ENCODE results near the gene HSH2D.

The HSH2D gene

GRCh38 chr19:16180611-16181010 lies 37.1 kb downstream of the HSH2D start:
- H3K4me1 ChIP-seq (ENCODE audit: control insufficient read depth in 2 of 2, insufficient read depth in 1 of 2, low read depth in 1 of 2, low read length in 2 of 2), result no peaks in the 10 kb centered on the region
- H3K27me3 ChIP-seq (ENCODE audit: control insufficient read depth in 3 of 3, insufficient read depth in 3 of 3, low read depth in 1 of 3, low read length in 3 of 3), result no peaks in the 10 kb centered on the region
- no CpG with 5 or more reads among the region's 4 CpGs for WGBS, 2 donors (ENCODE audit: extremely low coverage in 2 of 2, insufficient read length in 2 of 2, insufficient replicate concordance in 1 of 2)
- H3K36me3 ChIP-seq (replicated peaks in 1 of 2; ENCODE audit: control insufficient read depth in 2 of 2, insufficient read depth in 2 of 2, low read length in 2 of 2), result no peaks in the 10 kb centered on the region
- no peak overlapping the region for H4K91ac ChIP-seq (ENCODE audit: low read depth, low read length, poor library complexity)
- H3K79me1 ChIP-seq (ENCODE audit: low read depth, low read length), result no peaks in the 10 kb centered on the region
- H3K23ac ChIP-seq (ENCODE audit: low read depth, low read length, poor library complexity), result no peak overlapping the region
- no peak overlapping the region for H2AK5ac ChIP-seq (ENCODE audit: low read depth, low read length)
- H3K4me2 ChIP-seq (ENCODE audit: insufficient read depth, low read length, poor library complexity, severe bottlenecking), result no peak overlapping the region
- no peak overlapping the region for H3K4ac ChIP-seq (ENCODE audit: low read length)
- H2BK15ac ChIP-seq (ENCODE audit: low read length), result no peak overlapping the region
- H3K27ac ChIP-seq (replicated peaks; ENCODE audit: low read length), result no peak overlapping the region
- no peaks in the 10 kb centered on the region for H3K9me3 ChIP-seq (replicated peaks in 1 of 2; ENCODE audit: control insufficient read depth in 2 of 2, insufficient read depth in 1 of 2, low read depth in 1 of 2, low read length in 2 of 2)
- DNase-seq (ENCODE audit: low spot score), result no peak
- H3K14ac ChIP-seq (ENCODE audit: low read length), result no peak overlapping the region
- no peak overlapping the region for H4K8ac ChIP-seq (ENCODE audit: low read depth, low read length)
- no peak overlapping the region for H3K4me3 ChIP-seq (ENCODE audit: low read length in 2 of 2)
- H2AFZ ChIP-seq (ENCODE audit: low read length), result no peak overlapping the region
- H2BK120ac ChIP-seq (ENCODE audit: low read depth, low read length), result no peak overlapping the region
- no peak overlapping the region for H3K18ac ChIP-seq (ENCODE audit: low read length)
- no peak overlapping the region for H3K9ac ChIP-seq (ENCODE audit: low read depth, low read length, poor library complexity)
- H2BK12ac ChIP-seq (ENCODE audit: low read length), result no peak overlapping the region
- H2BK5ac ChIP-seq (ENCODE audit: low read length), result no peak overlapping the region

- H2AFZ ChIP-seq (ENCODE audit: low read length), result peak overlapping the region; percentile 84
- no peak overlapping the region for H2BK15ac ChIP-seq (ENCODE audit: low read length)
- WGBS, 2 donors (ENCODE audit: extremely low coverage in 2 of 2, insufficient read length in 2 of 2, insufficient replicate concordance in 1 of 2), result no CpG with 5 or more reads among the region's 18 CpGs
- peaks cover 16 to 30% of the 10 kb centered on the region in 2 donors for H3K36me3 ChIP-seq (replicated peaks in 1 of 2; ENCODE audit: control insufficient read depth in 2 of 2, insufficient read depth in 2 of 2, low read length in 2 of 2)
- no peak overlapping the region for H3K27ac ChIP-seq (replicated peaks; ENCODE audit: low read length)
- peak overlapping the region; percentile 52 for H4K8ac ChIP-seq (ENCODE audit: low read depth, low read length)
- peak overlapping the region; percentile 58 for H3K4me2 ChIP-seq (ENCODE audit: insufficient read depth, low read length, poor library complexity, severe bottlenecking)
- peak overlapping the region; percentile 56 to 70 for H3K4me3 ChIP-seq (ENCODE audit: low read length in 2 of 2)
- H3K18ac ChIP-seq (ENCODE audit: low read length), result no peak overlapping the region
- H3K79me1 ChIP-seq (ENCODE audit: low read depth, low read length), result peaks cover 6% of the 10 kb centered on the region
- H3K23ac ChIP-seq (ENCODE audit: low read depth, low read length, poor library complexity), result no peak overlapping the region
- H2BK120ac ChIP-seq (ENCODE audit: low read depth, low read length), result no peak overlapping the region
- DNase-seq (ENCODE audit: low spot score), result no peak
- H2BK12ac ChIP-seq (ENCODE audit: low read length), result no peak overlapping the region
- H2BK5ac ChIP-seq (ENCODE audit: low read length), result no peak overlapping the region
- no peak overlapping the region for H3K4ac ChIP-seq (ENCODE audit: low read length)
- no peak overlapping the region for H3K9ac ChIP-seq (ENCODE audit: low read depth, low read length, poor library complexity)
- no peak overlapping the region for H3K14ac ChIP-seq (ENCODE audit: low read length)
- no peaks in the 10 kb centered on the region for H3K4me1 ChIP-seq (ENCODE audit: control insufficient read depth in 2 of 2, insufficient read depth in 1 of 2, low read depth in 1 of 2, low read length in 2 of 2)
- H3K9me3 ChIP-seq (replicated peaks in 1 of 2; ENCODE audit: control insufficient read depth in 2 of 2, insufficient read depth in 1 of 2, low read depth in 1 of 2, low read length in 2 of 2), result no peaks in the 10 kb centered on the region
- no peak overlapping the region for H4K91ac ChIP-seq (ENCODE audit: low read depth, low read length, poor library complexity)
- no peaks in the 10 kb centered on the region for H3K27me3 ChIP-seq (ENCODE audit: control insufficient read depth in 3 of 3, insufficient read depth in 3 of 3, low read depth in 1 of 3, low read length in 3 of 3)
- H2AK5ac ChIP-seq (ENCODE audit: low read depth, low read length), result no peak overlapping the region
Measured at GRCh38 chr19:16184665-16185122, 41.2 kb downstream of the HSH2D start.

GRCh38 chr19:16185123-16185767 lies 41.8 kb downstream of the HSH2D start, which contains the start of gene FAM32A:
TSS of gene FAM32A (plus strand) at chr19:16185410. CDS start at chr19:16185443, 33 bp downstream.
- Histone ChIP-seq H3K9ac (ENCODE audit: low read depth, low read length, poor library complexity) (peak within 1 kb of the TSS; percentile 34), H3K4me1 (ENCODE audit: control insufficient read depth in 2 of 2, insufficient read depth in 1 of 2, low read depth in 1 of 2, low read length in 2 of 2) (no peaks in the 10 kb centered on the region), H3K9me3 (replicated peaks in 1 of 2; ENCODE audit: control insufficient read depth in 2 of 2, insufficient read depth in 1 of 2, low read depth in 1 of 2, low read length in 2 of 2) (peaks cover 0 to 2% of the 10 kb centered on the region in 2 donors), H2BK120ac (ENCODE audit: low read depth, low read length) (no peak within 1 kb of the TSS), H2AFZ (ENCODE audit: low read length) (peak within 1 kb of the TSS; percentile 84), H4K8ac (ENCODE audit: low read depth, low read length) (peak within 1 kb of the TSS; percentile 52), H3K27ac (replicated peaks; ENCODE audit: low read length) (peak within 1 kb of the TSS; percentile 43), H3K36me3 (replicated peaks in 1 of 2; ENCODE audit: control insufficient read depth in 2 of 2, insufficient read depth in 2 of 2, low read length in 2 of 2) (peaks cover 21 to 36% of the 10 kb centered on the region in 2 donors), H3K23ac (ENCODE audit: low read depth, low read length, poor library complexity) (no peak within 1 kb of the TSS), H3K18ac (ENCODE audit: low read length) (peak within 1 kb of the TSS; percentile 17), H2BK5ac (ENCODE audit: low read length) (no peak within 1 kb of the TSS), H2AK5ac (ENCODE audit: low read depth, low read length) (peak within 1 kb of the TSS; percentile 6), H3K14ac (ENCODE audit: low read length) (no peak within 1 kb of the TSS), H3K4me2 (ENCODE audit: insufficient read depth, low read length, poor library complexity, severe bottlenecking) (peak within 1 kb of the TSS; percentile 65), H2BK12ac (ENCODE audit: low read length) (no peak within 1 kb of the TSS), H2BK15ac (ENCODE audit: low read length) (no peak within 1 kb of the TSS), H3K4me3 (ENCODE audit: low read length in 2 of 2) (peak within 1 kb of the TSS; percentile 70 to 93), H3K4ac (ENCODE audit: low read length) (no peak within 1 kb of the TSS), H3K27me3 (ENCODE audit: control insufficient read depth in 3 of 3, insufficient read depth in 3 of 3, low read depth in 1 of 3, low read length in 3 of 3) (no peaks in the 10 kb centered on the region), H3K79me1 (ENCODE audit: low read depth, low read length) (peaks cover 6% of the 10 kb centered on the region), H4K91ac (ENCODE audit: low read depth, low read length, poor library complexity) (no peak within 1 kb of the TSS)
- no CpG with 5 or more reads among the region's 39 CpGs for WGBS, 2 donors (ENCODE audit: extremely low coverage in 2 of 2, insufficient read length in 2 of 2, insufficient replicate concordance in 1 of 2)
- peak; percentile 97 for DNase-seq (ENCODE audit: low spot score)

- Histone ChIP-seq H3K4me1 (ENCODE audit: control insufficient read depth in 2 of 2, insufficient read depth in 1 of 2, low read depth in 1 of 2, low read length in 2 of 2) (no peaks in the 10 kb centered on the region), H3K36me3 (replicated peaks in 1 of 2; ENCODE audit: control insufficient read depth in 2 of 2, insufficient read depth in 2 of 2, low read length in 2 of 2) (peaks cover 26 to 41% of the 10 kb centered on the region in 2 donors), H3K4me2 (ENCODE audit: insufficient read depth, low read length, poor library complexity, severe bottlenecking) (peak overlapping the region; percentile 65), H2AFZ (ENCODE audit: low read length) (peak overlapping the region; percentile 80), H2BK12ac (ENCODE audit: low read length) (no peak overlapping the region), H3K4ac (ENCODE audit: low read length) (no peak overlapping the region), H4K8ac (ENCODE audit: low read depth, low read length) (no peak overlapping the region), H3K27ac (replicated peaks; ENCODE audit: low read length) (no peak overlapping the region), H4K91ac (ENCODE audit: low read depth, low read length, poor library complexity) (no peak overlapping the region), H2AK5ac (ENCODE audit: low read depth, low read length) (peak overlapping the region; percentile 6), H3K79me1 (ENCODE audit: low read depth, low read length) (peaks cover 6% of the 10 kb centered on the region), H3K14ac (ENCODE audit: low read length) (no peak overlapping the region), H2BK15ac (ENCODE audit: low read length) (no peak overlapping the region), H3K27me3 (ENCODE audit: control insufficient read depth in 3 of 3, insufficient read depth in 3 of 3, low read depth in 1 of 3, low read length in 3 of 3) (no peaks in the 10 kb centered on the region), H3K18ac (ENCODE audit: low read length) (no peak overlapping the region), H3K23ac (ENCODE audit: low read depth, low read length, poor library complexity) (no peak overlapping the region), H3K9ac (ENCODE audit: low read depth, low read length, poor library complexity) (peak overlapping the region; percentile 34), H3K9me3 (replicated peaks in 1 of 2; ENCODE audit: control insufficient read depth in 2 of 2, insufficient read depth in 1 of 2, low read depth in 1 of 2, low read length in 2 of 2) (peaks cover 0 to 2% of the 10 kb centered on the region in 2 donors), H2BK5ac (ENCODE audit: low read length) (no peak overlapping the region), H3K4me3 (ENCODE audit: low read length in 2 of 2) (peak overlapping the region; percentile 70 to 93), H2BK120ac (ENCODE audit: low read depth, low read length) (no peak overlapping the region)
- DNase-seq (ENCODE audit: low spot score), result peak; percentile 46
- no CpG with 5 or more reads among the region's 20 CpGs for WGBS, 2 donors (ENCODE audit: extremely low coverage in 2 of 2, insufficient read length in 2 of 2, insufficient replicate concordance in 1 of 2)
Measured at GRCh38 chr19:16185768-16186123, 42.3 kb downstream of the HSH2D start.

Measured in neuronal stem cell (in vitro differentiated cells).